ENCODE measurements around the gene DLGAP5. TPM values are rescaled to one million over a fixed set of nuclear protein-coding genes. Genes with fewer than 3 reads are reported as not detected.

DLGAP5 gene
- polyA plus RNA-seq, 1 experiment, result 8.9 TPM

DNA sequence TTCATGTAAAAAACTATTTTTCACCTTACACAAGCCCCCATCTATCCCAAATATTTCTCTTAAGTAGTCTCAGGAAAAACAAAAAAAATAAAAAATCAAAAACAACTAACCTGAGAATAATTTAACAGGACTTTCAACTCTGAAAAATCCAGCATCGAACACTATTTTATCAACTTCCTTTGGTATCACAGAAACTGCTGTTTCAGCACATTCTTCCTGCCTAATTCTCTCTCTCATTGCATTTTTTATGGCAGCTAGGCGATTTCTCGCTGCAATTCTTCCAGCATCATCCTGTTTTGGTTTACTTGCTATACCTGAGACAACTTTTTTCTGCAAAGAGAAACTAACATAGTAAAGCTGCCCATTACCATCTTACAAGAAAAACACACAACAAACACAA is 33.0 kb downstream of the DLGAP5 start:
- H3K27me3 ChIP-seq (ENCODE audit: control insufficient read depth, insufficient read depth, low read length), result no peaks in the 10 kb centered on the region
- CTCF ChIA-PET, result interaction anchor here (1.1 to 6.2 kb wide), 3 partner anchors 56 to 70 kb away, joined by 3 to 69 read pairs (median 65); no protein-coding TSS in a partner anchor
- no peak overlapping the region for H3K4me3 ChIP-seq (ENCODE audit: low read depth, low read length)
- POLR2A ChIA-PET, result no interaction called here
- TF ChIP-seq, protein P1, sequence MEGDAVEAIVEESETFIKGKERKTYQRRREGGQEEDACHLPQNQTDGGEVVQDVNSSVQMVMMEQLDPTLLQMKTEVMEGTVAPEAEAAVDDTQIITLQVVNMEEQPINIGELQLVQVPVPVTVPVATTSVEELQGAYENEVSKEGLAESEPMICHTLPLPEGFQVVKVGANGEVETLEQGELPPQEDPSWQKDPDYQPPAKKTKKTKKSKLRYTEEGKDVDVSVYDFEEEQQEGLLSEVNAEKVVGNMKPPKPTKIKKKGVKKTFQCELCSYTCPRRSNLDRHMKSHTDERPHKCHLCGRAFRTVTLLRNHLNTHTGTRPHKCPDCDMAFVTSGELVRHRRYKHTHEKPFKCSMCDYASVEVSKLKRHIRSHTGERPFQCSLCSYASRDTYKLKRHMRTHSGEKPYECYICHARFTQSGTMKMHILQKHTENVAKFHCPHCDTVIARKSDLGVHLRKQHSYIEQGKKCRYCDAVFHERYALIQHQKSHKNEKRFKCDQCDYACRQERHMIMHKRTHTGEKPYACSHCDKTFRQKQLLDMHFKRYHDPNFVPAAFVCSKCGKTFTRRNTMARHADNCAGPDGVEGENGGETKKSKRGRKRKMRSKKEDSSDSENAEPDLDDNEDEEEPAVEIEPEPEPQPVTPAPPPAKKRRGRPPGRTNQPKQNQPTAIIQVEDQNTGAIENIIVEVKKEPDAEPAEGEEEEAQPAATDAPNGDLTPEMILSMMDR (IDR thresholded peaks at IDR 0.05; ENCODE audit: insufficient read depth, low read depth, low read length), result no peak
- DNase-seq (ENCODE audit: low read depth), result no peak
- no peaks in the 10 kb centered on the region; the same call in 1 of the 2 replicates for H3K36me3 ChIP-seq (ENCODE audit: control insufficient read depth, insufficient read depth, low read length)

DNA sequence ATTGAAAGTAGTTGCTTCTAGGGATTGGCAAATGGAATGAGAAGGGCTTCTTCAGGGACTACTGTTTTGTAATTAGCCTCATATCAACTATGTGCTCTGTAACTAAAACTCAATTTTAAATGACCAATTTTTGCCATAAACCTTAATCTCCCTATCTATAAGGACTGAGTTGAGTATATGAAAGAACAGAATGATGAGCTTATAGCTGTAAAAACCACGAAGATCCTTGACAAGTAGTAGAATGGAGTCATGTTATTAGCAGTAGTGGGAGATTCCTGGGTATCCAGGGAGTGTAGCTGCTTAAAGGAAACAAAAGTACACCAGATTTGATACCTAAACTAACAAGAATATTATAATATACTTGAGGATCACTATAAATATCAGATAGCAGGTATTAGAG is 34.3 kb downstream of the DLGAP5 start:
- no peak for DNase-seq (ENCODE audit: low read depth)
- H3K27me3 ChIP-seq (ENCODE audit: control insufficient read depth, insufficient read depth, low read length), result no peaks in the 10 kb centered on the region
- TF ChIP-seq, protein P1 (IDR thresholded peaks at IDR 0.05; ENCODE audit: insufficient read depth, low read depth, low read length), result no peak
- ChIA-PET CTCF (interaction anchor here (1.0 to 6.2 kb wide), 6 partner anchors 11 to 68 kb away, joined by 3 to 69 read pairs (median 6); no protein-coding TSS in a partner anchor), POLR2A (no interaction called here)
- H3K4me3 ChIP-seq (ENCODE audit: low read depth, low read length), result no peak overlapping the region
- H3K36me3 ChIP-seq (ENCODE audit: control insufficient read depth, insufficient read depth, low read length), result no peaks in the 10 kb centered on the region; the same call in 1 of the 2 replicates

DNA sequence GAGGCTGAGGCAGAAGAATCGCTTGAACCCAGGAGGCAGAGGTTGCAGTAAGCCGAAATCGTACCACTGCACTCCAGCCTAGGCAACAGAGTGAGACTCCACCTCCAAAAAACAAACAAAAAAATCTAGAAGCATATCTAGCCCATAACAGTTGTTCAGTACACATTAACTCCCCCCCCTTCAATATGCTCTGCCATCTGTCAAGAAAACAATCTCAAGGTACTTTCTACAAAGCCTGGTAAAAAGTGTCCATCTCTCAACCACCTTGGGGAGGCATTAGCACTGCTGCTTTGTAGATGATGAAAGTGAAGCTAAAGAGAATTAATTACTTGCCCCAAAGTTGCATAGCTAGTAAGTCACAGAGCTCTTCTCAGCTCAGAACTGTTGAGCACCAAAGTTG is 37.4 kb downstream of the DLGAP5 start:
- no peak for DNase-seq (ENCODE audit: low read depth)
- ChIA-PET POLR2A (no interaction called here), CTCF (no interaction called here)
- TF ChIP-seq, protein P1 (IDR thresholded peaks at IDR 0.05; ENCODE audit: insufficient read depth, low read depth, low read length), result no peak
- Histone ChIP-seq H3K27me3 (ENCODE audit: control insufficient read depth, insufficient read depth, low read length) (no peaks in the 10 kb centered on the region), H3K4me3 (ENCODE audit: low read depth, low read length) (no peak overlapping the region), H3K36me3 (ENCODE audit: control insufficient read depth, insufficient read depth, low read length) (no peaks in the 10 kb centered on the region; the same call in 1 of the 2 replicates)

DNA sequence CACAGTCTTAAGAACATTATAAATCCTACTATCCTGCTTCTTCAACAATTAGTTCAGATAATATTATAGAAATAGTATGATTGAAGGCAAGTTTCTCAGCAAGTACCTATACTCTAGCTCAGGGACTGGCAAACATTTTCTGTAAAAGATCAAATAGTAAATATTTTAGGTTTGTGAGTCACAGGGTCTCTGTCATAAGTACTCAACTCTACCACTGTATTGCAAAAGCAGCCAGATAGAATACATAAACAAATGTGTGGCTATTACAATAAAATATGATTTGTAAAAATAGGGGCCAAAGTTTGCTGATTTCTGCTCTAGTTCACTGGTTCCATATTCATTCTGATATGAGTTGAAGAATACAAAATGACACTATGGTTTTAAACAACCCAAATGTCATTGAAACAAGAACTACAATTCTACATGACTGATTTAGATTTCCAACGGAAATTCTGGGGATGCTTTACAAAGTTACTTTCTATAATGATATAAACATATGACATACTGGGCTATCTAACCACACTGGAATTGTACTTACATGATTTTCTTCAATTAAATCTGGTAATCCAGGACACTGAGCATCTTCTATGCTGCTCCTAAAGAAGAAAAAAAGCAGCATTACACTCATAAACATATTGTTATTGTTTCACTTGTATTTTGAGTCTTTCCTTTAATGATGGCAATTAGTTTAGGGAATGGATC is 39.2 kb downstream of the DLGAP5 start:
- POLR2A ChIA-PET, result no interaction called here
- Histone ChIP-seq H3K4me3 (ENCODE audit: low read depth, low read length) (no peak overlapping the region), H3K27me3 (ENCODE audit: control insufficient read depth, insufficient read depth, low read length) (no peaks in the 10 kb centered on the region)

DNA sequence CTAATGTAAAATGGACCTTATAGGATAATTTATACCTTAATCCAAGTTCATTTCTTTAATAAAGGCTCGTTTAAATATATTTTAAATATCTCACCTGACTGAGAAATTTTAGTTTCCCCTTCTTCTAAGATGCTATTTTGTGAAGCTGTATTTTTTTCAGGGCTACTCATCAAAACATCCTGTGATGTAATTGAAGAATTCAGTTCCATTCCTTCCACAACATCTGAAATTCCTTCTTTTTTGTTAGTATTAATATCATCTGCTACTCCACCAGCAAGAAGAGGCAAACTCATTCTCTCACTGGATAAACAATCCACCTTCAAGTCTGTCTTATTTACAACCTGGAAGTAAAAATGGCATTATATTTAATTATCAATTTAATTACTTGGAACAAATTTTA is 39.8 kb downstream of the DLGAP5 start:
- TF ChIP-seq, protein P1 (IDR thresholded peaks at IDR 0.05; ENCODE audit: insufficient read depth, low read depth, low read length), result no peak
- ChIA-PET POLR2A (no interaction called here), CTCF (interaction anchor here (1.1 to 2.1 kb wide), 3 partner anchors 16 to 59 kb away, joined by 3 to 6 read pairs (median 3); no protein-coding TSS in a partner anchor)
- Histone ChIP-seq H3K27me3 (ENCODE audit: control insufficient read depth, insufficient read depth, low read length) (no peaks in the 10 kb centered on the region), H3K36me3 (ENCODE audit: control insufficient read depth, insufficient read depth, low read length) (no peaks in the 10 kb centered on the region; the same call in 1 of the 2 replicates), H3K4me3 (ENCODE audit: low read depth, low read length) (no peak overlapping the region)
- no peak for DNase-seq (ENCODE audit: low read depth)

More for the DNA sequence above, 39.2 kb downstream of the DLGAP5 start:
- TF ChIP-seq, protein P1 (IDR thresholded peaks at IDR 0.05; ENCODE audit: insufficient read depth, low read depth, low read length), result no peak
- H3K36me3 ChIP-seq (ENCODE audit: control insufficient read depth, insufficient read depth, low read length), result no peaks in the 10 kb centered on the region; the same call in 1 of the 2 replicates
- DNase-seq (ENCODE audit: low read depth), result no peak
- CTCF ChIA-PET, result interaction anchor here (0.9 to 2.1 kb wide), 5 partner anchors 15 to 62 kb away, joined by 3 to 7 read pairs (median 3); no protein-coding TSS in a partner anchor

Data from BJ (cell line).